ENCODE measurements around the gene STN1. TPM values are rescaled to one million over a fixed set of nuclear protein-coding genes. Genes with fewer than 3 reads are reported as not detected.

Gene STN1
- total RNA-seq, 2 donors from 2014 or later: 13.5 to 19.9 TPM

GRCh38 chr10:103869336-103869735 is 48.6 kb downstream of the STN1 start:
- Mint-ChIP-seq H3K27me3 (ENCODE audit: insufficient read depth) (no peaks in the 10 kb centered on the region), H3K4me1 (peaks cover 3% of the 10 kb centered on the region), H3K27ac (no peak overlapping the region), H3K36me3 (ENCODE audit: low read depth) (no peaks in the 10 kb centered on the region), H3K9me3 (peaks cover 19% of the 10 kb centered on the region), H3K4me3 (no peak overlapping the region)
- peaks cover 17% of the 10 kb centered on the region for H3K9me3 ChIP-seq (ENCODE audit: control insufficient read depth, low read length)
- no peak overlapping the region for H3K27ac ChIP-seq (ENCODE audit: low read depth, low read length)
- no peak overlapping the region for H3K9ac ChIP-seq (ENCODE audit: extremely low read depth, low read length, poor library complexity, severe bottlenecking)
- 88 to 93% methylated on average over 4 of the region's 4 CpGs for WGBS, 2 experiments (ENCODE audit: insufficient coverage in 1 of 2, insufficient read length in 1 of 2)
- H3K36me3 ChIP-seq (ENCODE audit: control insufficient read depth, insufficient read depth, low read length): no peaks in the 10 kb centered on the region
- DNase-seq: no peak
- no peaks in the 10 kb centered on the region for H3K4me1 ChIP-seq (ENCODE audit: control insufficient read depth, insufficient read depth, low read length)
- H3K27me3 ChIP-seq (ENCODE audit: control insufficient read depth, insufficient read depth, low read length, poor library complexity, severe bottlenecking): no peaks in the 10 kb centered on the region
- no peak overlapping the region for H3K4me3 ChIP-seq (ENCODE audit: low read length)
- TF ChIP-seq CTCF (conservative IDR thresholded peaks at IDR 0.05): no peak

- H3K4me3 Mint-ChIP-seq: no peak overlapping the region
- Histone ChIP-seq H3K9ac (ENCODE audit: extremely low read depth, low read length, poor library complexity, severe bottlenecking) (no peak overlapping the region), H3K4me3 (ENCODE audit: low read length) (no peak overlapping the region), H3K9me3 (ENCODE audit: control insufficient read depth, low read length) (peaks cover 17% of the 10 kb centered on the region), H3K4me1 (ENCODE audit: control insufficient read depth, insufficient read depth, low read length) (no peaks in the 10 kb centered on the region), H3K36me3 (ENCODE audit: control insufficient read depth, insufficient read depth, low read length) (no peaks in the 10 kb centered on the region), H3K27me3 (ENCODE audit: control insufficient read depth, insufficient read depth, low read length, poor library complexity, severe bottlenecking) (no peaks in the 10 kb centered on the region), H3K27ac (ENCODE audit: low read depth, low read length) (no peak overlapping the region)
- WGBS, 2 experiments (ENCODE audit: insufficient coverage in 1 of 2, insufficient read length in 1 of 2): 74 to 83% methylated on average over 1 of the region's 1 CpG
- no peak overlapping the region for H3K27ac Mint-ChIP-seq
- peaks cover 24% of the 10 kb centered on the region for H3K9me3 Mint-ChIP-seq
- peaks cover 3% of the 10 kb centered on the region for H3K4me1 Mint-ChIP-seq
- no peaks in the 10 kb centered on the region for H3K36me3 Mint-ChIP-seq (ENCODE audit: low read depth)
- no peak for DNase-seq
- H3K27me3 Mint-ChIP-seq (ENCODE audit: insufficient read depth): no peaks in the 10 kb centered on the region
- TF ChIP-seq CTCF (conservative IDR thresholded peaks at IDR 0.05): no peak
Observed at GRCh38 chr10:103868200-103868599, 49.8 kb downstream of the STN1 start.

GRCh38 chr10:103861505-103861904 is 56.5 kb downstream of the STN1 start:
- DNase-seq: no peak
- Histone ChIP-seq H3K9ac (ENCODE audit: extremely low read depth, low read length, poor library complexity, severe bottlenecking) (no peak overlapping the region), H3K9me3 (ENCODE audit: control insufficient read depth, low read length) (peaks cover 17% of the 10 kb centered on the region), H3K4me3 (ENCODE audit: low read length) (no peak overlapping the region), H3K27ac (ENCODE audit: low read depth, low read length) (no peak overlapping the region), H3K4me1 (ENCODE audit: control insufficient read depth, insufficient read depth, low read length) (peaks cover 5% of the 10 kb centered on the region), H3K27me3 (ENCODE audit: control insufficient read depth, insufficient read depth, low read length, poor library complexity, severe bottlenecking) (peaks cover 12% of the 10 kb centered on the region), H3K36me3 (ENCODE audit: control insufficient read depth, insufficient read depth, low read length) (no peaks in the 10 kb centered on the region)
- Mint-ChIP-seq H3K27me3 (ENCODE audit: insufficient read depth) (peaks cover 8% of the 10 kb centered on the region), H3K4me1 (peaks cover 10% of the 10 kb centered on the region), H3K4me3 (no peak overlapping the region), H3K27ac (no peak overlapping the region), H3K36me3 (ENCODE audit: low read depth) (no peaks in the 10 kb centered on the region), H3K9me3 (peaks cover 21% of the 10 kb centered on the region)
- 92% methylated on average over 1 of the region's 1 CpG for WGBS, 2 experiments (ENCODE audit: insufficient coverage in 1 of 2, insufficient read length in 1 of 2)
- TF ChIP-seq CTCF (conservative IDR thresholded peaks at IDR 0.05): no peak
